ENCODE data around the gene GAGE12F.
"Not testable (repeated sequence)": the region's sequence is repeated elsewhere in the genome, so short reads cannot be mapped to it uniquely, and the experiment has no call there.

The GAGE12F gene

DNA sequence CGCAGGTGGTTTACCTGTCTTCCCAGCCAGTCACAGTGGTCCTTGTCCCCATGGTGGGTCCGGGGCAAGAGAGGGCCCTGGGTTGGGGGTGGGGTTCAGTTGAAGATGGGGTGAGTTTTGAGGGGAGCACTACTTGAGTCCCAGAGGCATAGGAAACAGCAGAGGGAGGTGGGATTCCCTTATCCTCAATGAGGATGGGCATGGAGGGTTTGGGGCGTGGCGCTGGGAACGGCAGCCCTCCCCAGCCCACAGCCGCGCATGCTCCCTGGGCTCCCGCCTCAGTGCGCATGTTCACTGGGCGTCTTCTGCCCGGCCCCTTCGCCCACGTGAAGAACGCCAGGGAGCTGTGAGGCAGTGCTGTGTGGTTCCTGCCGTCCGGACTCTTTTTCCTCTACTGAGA is 38.1 kb downstream of the GAGE12F start, which contains the start of gene GAGE1:
Gene GAGE1, plus strand, starts transcription at position 301 of the 400 bp plus-strand sequence. CDS start 1,155 bp downstream, outside the sequence.
- not testable (repeated sequence) for H3K9ac ChIP-seq (ENCODE audit: low read length); H3K9me3 ChIP-seq (ENCODE audit: control insufficient read depth, insufficient read depth, low read depth, low read length); H3K4me3 ChIP-seq (ENCODE audit: low read depth, low read length); H3K36me3 ChIP-seq (ENCODE audit: control insufficient read depth, insufficient read depth, low read length); H3K27me3 ChIP-seq (ENCODE audit: control insufficient read depth, insufficient read depth, low read length); H3K27ac ChIP-seq (ENCODE audit: low read depth, low read length); H3K4me1 ChIP-seq (ENCODE audit: control insufficient read depth, insufficient read depth, low read length)

- Histone ChIP-seq H3K36me3 (ENCODE audit: control insufficient read depth, insufficient read depth, low read length) (no peaks in the 10 kb centered on the region), H3K27me3 (ENCODE audit: control insufficient read depth, insufficient read depth, low read length) (no peaks in the 10 kb centered on the region), H3K9ac (ENCODE audit: low read length) (no peak overlapping the region), H3K4me1 (ENCODE audit: control insufficient read depth, insufficient read depth, low read length) (no peaks in the 10 kb centered on the region), H3K9me3 (ENCODE audit: control insufficient read depth, insufficient read depth, low read depth, low read length) (peaks cover 15% of the 10 kb centered on the region; the same call in 1 of the 2 replicates), H3K4me3 (ENCODE audit: low read depth, low read length) (no peak overlapping the region), H3K27ac (ENCODE audit: low read depth, low read length) (no peak overlapping the region)
Observed at GRCh38 chrX:49610718-49611310, 50.2 kb downstream of the GAGE12F start.
